NOMO-1 treated with DMSO at 0.1 percent for 48 hours (cell line): ENCODE results near the gene RANGAP1.

Experiments
- DNase-seq: peaks from one replicate; lab custom pipeline; 2025; ENCODE audit not compliant: unreplicated experiment; lab: John Stamatoyannopoulos, UW

Gene RANGAP1

GRCh38 chr22:41285820-41286638, at the start of gene RANGAP1:
Gene RANGAP1, minus strand, starts transcription at chr22:41286187. Its CDS starts 5,143 bp downstream, at chr22:41281044.
- DNase-seq, result peak; percentile 99

GRCh38 chr22:41334951-41335635, 49.1 kb upstream of the RANGAP1 start:
- DNase-seq, result no peak

GRCh38 chr22:41334215-41334614, 48.2 kb upstream of the RANGAP1 start:
- no peak for DNase-seq

GRCh38 chr22:41333806-41334205, 47.8 kb upstream of the RANGAP1 start:
- DNase-seq, result no peak

DNA sequence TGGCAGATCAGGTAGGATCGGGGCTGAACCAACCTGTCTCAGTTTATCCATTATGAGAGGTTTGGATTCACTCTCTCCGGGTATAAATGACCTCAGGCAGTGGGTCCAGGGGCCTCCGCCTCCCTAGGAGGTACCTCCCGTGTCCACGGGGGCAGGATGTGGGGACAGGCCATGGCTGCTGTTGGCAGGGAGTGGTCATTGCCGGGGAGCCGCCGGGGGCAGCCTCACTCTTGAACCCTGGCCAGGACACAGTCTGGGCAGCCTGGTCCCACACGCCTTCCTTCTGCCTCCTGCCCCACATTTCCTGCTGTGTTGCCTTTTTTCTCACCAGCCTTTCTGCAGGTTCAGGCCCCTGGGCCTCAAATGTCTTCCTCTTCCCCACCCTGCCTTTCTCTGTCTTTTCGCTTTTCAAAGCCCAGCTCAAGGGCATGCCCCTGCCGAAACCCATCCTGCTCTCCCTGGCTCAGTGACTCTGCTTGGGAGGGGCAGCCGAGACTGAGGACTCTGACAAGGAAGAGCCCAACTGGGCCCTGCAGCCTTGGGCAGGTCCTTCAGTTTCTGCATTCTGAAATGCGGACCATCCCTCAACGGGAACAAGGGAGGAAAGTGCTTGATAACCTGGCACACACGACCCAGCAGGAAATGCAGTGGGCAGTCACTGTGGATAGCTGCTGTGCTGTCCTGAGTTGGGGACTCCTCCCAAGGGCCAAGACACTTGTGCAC, 46.4 kb upstream of the RANGAP1 start:
- DNase-seq, result no peak

DNA sequence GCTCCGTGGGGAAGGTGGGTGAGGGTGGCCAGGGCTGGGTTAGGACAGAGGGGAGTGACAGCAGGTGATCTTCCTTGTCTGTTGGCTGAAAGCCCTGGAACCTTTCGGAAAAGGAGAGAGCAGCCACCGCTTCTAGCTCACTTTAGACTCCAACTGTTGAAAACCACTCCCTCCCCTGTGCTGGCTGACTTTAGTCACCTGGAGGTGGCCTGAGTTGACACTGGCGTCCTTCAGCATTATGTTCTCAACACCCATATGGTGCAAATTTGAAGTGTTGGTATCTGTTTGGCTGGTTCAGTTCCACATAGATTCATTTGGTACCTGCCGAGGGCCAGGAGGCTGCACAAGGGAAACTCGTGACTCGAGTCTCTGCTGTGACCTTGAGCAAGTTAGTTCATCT, 44.2 kb upstream of the RANGAP1 start:
- DNase-seq, result no peak

GRCh38 chr22:41327124-41327523, 41.1 kb upstream of the RANGAP1 start:
- DNase-seq, result no peak

GRCh38 chr22:41324821-41325528, 39.0 kb upstream of the RANGAP1 start:
- no peak for DNase-seq

- DNase-seq, result no peak
These were observed 34.6 kb upstream of the RANGAP1 start for GRCh38 chr22:41320416-41321240.

DNA sequence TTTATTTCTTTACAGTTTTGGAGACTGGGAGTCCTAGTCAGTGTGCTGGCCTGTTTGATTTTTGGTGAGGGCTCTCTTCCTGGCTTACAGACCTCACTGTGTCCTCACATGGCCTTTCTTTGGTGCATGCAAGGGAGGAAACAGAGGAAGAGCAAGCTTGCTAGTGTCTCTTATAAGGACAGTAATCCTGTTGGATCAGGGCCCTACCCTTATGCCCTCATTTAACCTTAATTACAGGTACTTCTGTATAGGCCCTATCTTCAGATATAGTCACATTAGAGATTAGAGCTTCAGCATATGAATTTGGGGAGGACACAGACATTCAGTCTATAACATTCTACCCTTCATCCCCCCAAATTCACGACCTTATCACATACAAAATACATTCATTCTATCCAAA, 29.6 kb upstream of the RANGAP1 start:
- DNase-seq, result no peak

- DNase-seq, result no peak
These were observed 28.8 kb upstream of the RANGAP1 start for GRCh38 chr22:41314821-41315220.

DNA sequence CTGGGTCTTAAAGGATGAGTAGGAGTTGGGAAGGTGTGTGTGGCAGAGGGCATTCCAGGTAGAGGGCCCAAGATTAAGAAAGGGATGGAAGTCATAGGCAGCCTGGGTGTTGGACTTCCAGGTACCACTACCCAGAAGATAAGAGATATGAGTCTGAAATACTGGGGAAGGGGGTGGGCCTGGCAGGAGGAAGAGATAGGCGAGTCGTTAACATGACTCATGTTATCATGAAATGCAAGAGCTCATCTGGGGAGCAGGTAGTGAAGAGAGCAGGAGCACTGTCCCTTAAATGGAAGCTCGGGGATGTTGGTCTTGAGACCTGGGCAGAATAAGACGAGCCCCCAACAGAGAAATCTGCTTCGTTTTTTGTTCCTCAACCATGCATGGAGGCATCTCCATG, 25.5 kb upstream of the RANGAP1 start:
- no peak for DNase-seq

DNA sequence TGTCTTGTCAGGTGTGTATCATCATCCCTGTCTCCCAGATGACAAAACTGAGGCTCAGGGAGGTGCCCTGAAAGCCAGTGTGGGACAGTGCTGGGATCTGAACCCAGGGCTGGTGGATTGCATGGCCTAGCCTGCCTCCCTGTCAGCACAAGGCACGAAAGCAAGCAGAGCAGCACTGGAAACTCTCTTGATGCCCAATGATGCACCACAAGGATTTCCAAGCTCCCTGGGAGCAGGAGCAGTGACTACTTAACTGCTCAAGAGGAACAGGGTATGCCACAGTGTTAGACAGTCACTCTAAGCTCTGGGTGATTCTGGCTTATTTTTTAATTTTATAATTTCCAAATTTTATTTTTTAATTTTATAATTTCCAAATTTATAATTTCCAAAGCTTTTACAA, 24.3 kb upstream of the RANGAP1 start:
- no peak for DNase-seq

DNA sequence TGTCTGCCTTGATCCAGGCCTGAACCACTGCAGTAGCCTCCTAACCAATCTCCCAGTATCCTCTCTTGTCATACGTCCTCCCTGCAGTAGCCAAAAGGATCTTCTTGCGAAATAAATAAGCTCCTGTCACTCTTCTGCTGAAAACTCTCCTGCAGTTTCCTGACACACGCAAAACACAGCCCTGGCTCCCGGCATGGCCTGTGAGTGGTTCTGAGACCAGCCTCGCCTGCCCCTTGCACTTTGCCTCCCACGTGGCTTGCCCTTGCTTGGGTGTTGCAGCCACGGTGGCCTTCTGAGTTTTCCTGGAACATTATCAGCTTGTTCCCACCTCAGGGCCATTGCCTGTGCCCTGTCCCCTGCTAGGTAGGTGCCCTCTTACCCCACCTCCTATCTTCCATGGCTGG, 22.6 kb upstream of the RANGAP1 start:
- DNase-seq, result no peak

GRCh38 chr22:41308054-41308453, 22.1 kb upstream of the RANGAP1 start:
- no peak for DNase-seq

DNA sequence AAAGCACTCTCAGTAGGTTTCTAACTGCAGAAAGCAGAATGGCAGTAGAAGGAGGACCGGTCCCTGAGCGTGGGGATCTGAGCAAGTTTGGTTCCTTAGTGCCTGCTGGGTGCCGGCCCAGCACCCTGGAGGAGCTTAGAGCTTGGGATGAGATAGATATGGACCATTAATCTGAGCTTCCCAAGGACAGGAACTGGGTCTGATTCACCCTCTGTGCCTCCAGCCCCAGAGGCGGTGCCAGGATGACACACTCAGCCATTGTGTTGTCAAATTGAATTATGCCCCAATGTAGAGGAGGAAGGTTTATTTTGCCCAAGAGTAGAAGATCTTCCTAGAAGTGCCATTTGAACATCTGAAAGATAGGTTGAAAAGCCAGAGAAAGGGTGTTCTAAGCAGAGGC, 19.7 kb upstream of the RANGAP1 start:
- no peak for DNase-seq

DNA sequence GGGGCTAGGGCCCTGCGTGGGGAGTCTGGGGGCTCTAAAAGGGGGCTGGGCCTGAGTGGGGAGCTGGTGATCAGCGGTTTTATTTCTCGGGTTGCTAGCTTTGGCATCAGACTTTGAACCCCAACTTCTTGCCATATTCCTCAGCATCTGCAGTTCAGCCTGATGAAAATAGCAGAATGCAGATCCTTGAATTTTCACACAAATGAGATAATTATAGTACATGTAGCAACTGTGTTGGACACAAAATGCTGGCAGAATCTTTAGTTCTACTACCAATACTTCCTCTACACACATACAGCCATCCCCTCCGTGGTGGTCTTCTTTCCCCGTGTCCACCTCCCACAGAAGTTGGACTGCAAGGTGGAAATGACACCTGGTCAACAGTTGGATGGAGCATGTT, 16.8 kb upstream of the RANGAP1 start:
- DNase-seq, result no peak

GRCh38 chr22:41302021-41302767, 16.2 kb upstream of the RANGAP1 start:
- no peak for DNase-seq
